Activated CD8-positive, alpha-beta memory T cell treated with anti-CD3 and anti-CD28 coated beads for 36 hours (primary cell): ENCODE results near the gene LRIT1. TPM values are rescaled to one million over a fixed set of nuclear protein-coding genes. Genes with fewer than 3 reads are reported as not detected.

ENCODE experiments used
- CTCF ChIA-PET: fragments of 350-600 bp; sonication (Branson Sonifier 250); formaldehyde crosslinking; loops from one replicate; lab custom pipeline; 2021; ENCODE audit warnings: antibody characterized with exemption; lab: Charles Lee
- POLR2A ChIA-PET: fragments of 350-600 bp; sonication (Branson Sonifier 250); formaldehyde crosslinking; loops from one replicate; lab custom pipeline; 2021; ENCODE audit warnings: antibody characterized with exemption; lab: Charles Lee
- total RNA-seq, 2 experiments: library from RNA; stranded (reverse); gene quantifications; one replicate each; pipeline ENCODE4 v1.2.3, GENCODE V29; 2021

Gene LRIT1
- total RNA-seq, 2 experiments from 2014 or later: not detected

DNA sequence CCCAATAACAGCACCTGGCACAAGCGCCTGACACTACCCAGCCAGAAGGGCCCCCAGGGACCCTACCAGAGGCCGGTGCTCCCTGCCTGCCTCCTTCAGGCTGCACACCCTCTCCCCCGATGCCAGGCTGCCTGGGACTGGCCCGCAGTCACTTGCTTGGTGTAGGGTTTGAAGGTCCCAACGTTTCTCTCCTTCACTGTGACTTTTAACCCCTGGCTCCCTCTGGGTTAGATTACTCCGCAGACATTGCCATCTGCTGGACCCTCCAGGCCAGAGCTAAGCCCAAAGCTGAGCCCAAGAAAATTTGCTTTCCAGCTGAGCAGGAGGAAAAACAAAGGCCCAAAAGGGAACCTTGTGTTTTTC lies 40.1 kb downstream of the LRIT1 start:
- CTCF ChIA-PET: no interaction called here
- POLR2A ChIA-PET: no interaction called here

DNA sequence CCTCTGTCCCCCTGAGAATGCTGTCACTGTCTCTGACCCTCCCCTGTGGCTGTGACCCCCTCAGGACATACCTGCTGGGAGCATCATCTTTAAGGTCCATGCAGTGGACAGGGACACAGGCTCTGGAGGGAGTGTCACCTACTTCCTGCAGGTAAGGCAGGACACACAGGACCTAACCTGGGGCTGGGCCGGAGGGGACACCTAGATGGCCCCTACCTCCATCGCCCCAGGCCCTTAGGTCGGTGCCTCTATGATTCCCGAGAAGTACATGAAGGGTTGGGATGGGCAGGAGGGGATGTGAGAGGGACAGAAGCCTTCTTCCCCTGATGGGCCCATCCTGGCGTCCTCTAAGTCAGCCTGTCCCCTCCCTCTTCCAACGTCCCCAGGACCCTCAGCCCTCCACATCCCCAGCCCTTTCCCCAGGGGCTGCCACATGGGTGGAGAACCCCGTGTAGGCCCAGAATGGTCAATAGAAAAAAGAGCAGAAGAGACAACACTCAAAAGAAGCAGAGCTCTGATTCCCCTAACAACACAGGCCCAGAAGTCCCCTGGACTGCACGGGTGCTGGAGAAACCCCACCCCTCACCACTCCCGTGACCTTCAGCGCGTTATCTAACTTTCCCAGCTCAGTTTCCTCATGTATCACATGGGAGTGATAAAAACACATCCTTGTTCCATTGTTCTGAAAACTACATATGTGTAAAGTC lies 40.7 kb downstream of the LRIT1 start:
- CTCF ChIA-PET: no interaction called here

GRCh38 chr10:84198206-84198915 lies 43.0 kb downstream of the LRIT1 start:
- CTCF ChIA-PET: no interaction called here
- POLR2A ChIA-PET: no interaction called here

More for the DNA sequence above, 40.7 kb downstream of the LRIT1 start:
- POLR2A ChIA-PET: no interaction called here

GRCh38 chr10:84197643-84198042 lies 43.7 kb downstream of the LRIT1 start:
- CTCF ChIA-PET: interaction anchor here (2.7 kb wide), 1 partner anchor 8 kb away, joined by 7 read pairs; no protein-coding TSS in a partner anchor
- POLR2A ChIA-PET: no interaction called here

- ChIA-PET CTCF (interaction anchor here (1.2 to 2.7 kb wide), 2 partner anchors 9 to 48 kb away, joined by 3 to 7 read pairs; no protein-coding TSS in a partner anchor), POLR2A (no interaction called here)
Measured at GRCh38 chr10:84196941-84197340, 44.4 kb downstream of the LRIT1 start.

DNA sequence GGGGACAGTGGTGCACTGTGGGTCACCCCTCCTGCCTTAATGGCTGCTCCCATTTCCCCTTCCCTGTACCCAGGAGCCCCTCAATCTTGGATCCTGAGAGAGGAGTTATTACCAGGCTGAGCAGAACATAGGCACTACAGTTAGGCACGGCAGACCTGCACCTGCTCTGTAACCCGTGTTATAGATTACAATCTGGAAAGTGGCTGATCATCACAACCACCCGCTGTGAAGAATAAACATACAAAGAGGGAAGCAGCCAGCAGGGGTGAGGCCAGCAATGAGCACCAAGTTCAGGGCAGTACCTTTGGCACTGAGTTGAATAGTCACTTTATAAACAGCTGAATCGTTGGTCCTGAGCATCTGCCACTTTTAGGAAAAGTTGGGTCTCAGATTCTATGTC lies 45.3 kb downstream of the LRIT1 start:
- POLR2A ChIA-PET: no interaction called here

DNA sequence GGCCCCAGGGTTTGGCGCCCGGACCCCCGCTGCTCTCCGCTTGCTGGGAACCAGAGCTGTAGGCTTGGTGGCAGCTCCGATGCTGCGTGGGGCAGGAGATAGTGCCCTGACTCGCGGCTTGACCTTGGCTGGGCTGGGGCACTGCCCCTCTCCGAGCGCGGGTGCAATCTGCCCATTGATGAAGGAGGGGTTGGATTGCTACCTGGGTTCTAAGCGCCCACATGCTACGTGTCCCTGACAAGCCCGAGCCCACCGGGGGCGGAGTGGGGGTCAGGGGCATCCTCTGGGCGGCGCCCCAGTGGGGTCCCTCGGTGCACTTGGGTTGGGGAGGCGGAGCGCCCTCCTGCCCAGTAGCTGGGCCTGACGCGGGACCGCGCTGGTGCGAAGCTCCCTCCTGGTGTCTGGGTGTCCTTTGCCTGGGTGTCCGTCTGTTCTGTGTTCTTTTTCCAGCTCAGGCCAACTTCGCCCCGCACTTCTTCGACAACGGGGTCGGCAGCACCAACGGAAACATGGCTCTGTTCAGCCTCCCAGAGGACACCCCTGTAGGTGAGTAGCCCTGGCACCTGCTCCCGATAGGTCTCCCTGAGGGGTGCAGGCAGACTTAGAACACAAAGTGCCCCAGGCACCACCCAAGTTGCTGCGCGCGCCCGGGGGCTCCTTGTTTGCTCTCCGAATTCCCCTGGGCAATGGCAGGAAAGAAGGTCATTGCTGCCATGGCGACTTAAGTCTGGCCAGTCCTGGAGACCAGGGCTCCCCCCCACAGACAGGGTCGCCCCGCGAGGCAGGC lies 46.1 kb downstream of the LRIT1 start:
- ChIA-PET CTCF (interaction anchor here (2.7 kb wide), 1 partner anchor 11 kb away, joined by 7 read pairs; no protein-coding TSS in a partner anchor), POLR2A (no interaction called here)

More for the DNA sequence above, 45.3 kb downstream of the LRIT1 start:
- CTCF ChIA-PET: interaction anchor here (1.2 to 2.7 kb wide), 2 partner anchors 10 to 47 kb away, joined by 3 to 7 read pairs; no protein-coding TSS in a partner anchor

DNA sequence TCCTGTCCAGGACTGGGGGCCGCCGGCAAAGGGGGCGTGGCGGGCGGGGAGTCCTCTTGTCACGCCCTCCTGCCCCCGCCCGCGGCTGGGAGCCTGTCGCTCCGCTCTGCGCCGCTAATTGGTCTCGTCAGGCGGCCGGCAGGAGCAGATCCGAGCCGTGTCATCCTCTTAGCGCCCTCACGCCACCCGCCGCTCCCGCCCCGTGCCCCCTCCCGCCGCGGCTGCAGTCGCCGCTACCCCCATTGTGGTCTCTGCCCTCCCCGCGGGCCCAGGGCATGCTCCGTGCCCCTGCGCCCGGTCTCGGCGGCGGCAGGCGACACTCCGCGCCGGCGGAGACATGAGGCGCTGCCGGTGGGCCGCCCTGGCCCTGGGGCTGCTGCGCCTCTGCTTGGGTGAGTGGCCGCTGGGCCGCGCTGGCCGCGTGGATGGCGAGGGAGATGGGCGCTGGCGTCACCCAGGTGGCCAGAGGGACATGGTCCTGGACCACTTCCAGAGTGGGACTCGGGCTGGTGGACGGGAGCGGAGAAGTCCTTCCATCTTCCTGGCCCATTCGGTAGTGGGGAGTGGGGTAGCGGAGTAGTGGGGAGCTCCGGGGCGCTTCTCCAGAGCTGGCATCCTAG lies 46.8 kb downstream of the LRIT1 start, which contains the start of gene CDHR1:
Gene CDHR1, plus strand, starts transcription at position 114 of the 620 bp plus-strand sequence. Its CDS starts 224 bp downstream, at position 338.
- POLR2A ChIA-PET: no interaction called here

DNA sequence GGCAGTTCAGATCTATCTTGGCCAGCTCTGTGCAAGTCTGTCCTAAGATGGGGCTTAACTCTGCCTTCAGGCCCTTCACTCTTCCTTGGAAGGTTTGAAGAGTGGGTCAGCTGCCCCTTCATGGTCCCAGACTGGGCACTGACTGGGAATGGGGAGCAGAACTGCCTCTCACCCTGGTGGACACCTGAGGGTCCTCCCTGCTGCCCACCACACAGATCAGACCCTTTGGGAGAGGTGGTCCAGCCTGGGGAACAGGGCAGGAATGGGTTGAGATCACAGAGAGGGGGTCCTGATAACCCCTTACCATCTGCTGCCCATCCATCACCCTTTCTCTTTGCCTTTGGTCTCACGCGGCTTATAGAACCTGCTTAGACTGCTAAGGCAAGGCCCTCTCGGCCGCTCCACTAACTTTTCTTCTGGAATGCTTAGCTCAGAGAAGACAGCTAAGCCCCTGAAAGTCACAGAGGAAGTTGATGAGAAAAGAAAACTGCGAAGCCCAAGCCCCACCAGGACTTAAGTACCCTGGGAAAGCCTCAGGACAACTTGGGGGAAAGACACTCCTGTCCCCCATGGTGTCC lies 47.4 kb downstream of the LRIT1 start:
- ChIA-PET CTCF (no interaction called here), POLR2A (no interaction called here)

More for the DNA sequence above, 46.8 kb downstream of the LRIT1 start, which contains the start of gene CDHR1:
- CTCF ChIA-PET: interaction anchor here (2.7 kb wide), 1 partner anchor 11 kb away, joined by 7 read pairs; no protein-coding TSS in a partner anchor

GRCh38 chr10:84193327-84193726 lies 48.0 kb downstream of the LRIT1 start:
- CTCF ChIA-PET: interaction anchor here (2.1 kb wide), 1 partner anchor 12 kb away, joined by 6 read pairs; no protein-coding TSS in a partner anchor
- POLR2A ChIA-PET: no interaction called here

GRCh38 chr10:84191106-84191505 lies 50.2 kb downstream of the LRIT1 start:
- POLR2A ChIA-PET: interaction anchor here (0.6 kb wide), 1 partner anchor 46 kb away, joined by 3 read pairs; no protein-coding TSS in a partner anchor

DNA sequence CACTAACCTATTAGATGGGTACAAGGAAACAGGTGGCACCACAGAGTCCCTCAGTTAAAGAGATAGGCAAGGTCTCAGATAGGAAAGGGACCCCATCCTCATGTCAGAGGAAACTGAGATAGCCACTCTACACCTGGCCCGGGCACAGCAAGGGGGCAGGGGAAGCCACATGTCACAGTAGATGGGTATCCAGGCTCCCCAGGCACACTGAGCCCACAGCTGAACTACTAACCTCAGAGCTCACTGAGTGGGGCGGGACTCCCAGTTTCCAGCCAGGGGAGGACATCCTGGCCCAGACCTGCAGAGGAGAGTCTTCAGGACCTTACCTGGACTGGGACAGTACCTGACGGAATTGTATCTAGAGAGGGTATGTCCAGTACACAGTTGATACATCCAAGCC lies 50.7 kb downstream of the LRIT1 start:
- ChIA-PET CTCF (interaction anchor here (0.8 kb wide), 1 partner anchor 11 kb away, joined by 3 read pairs; no protein-coding TSS in a partner anchor), POLR2A (interaction anchor here (0.6 kb wide), 1 partner anchor 46 kb away, joined by 3 read pairs; no protein-coding TSS in a partner anchor)

More at GRCh38 chr10:84191106-84191505, 50.2 kb downstream of the LRIT1 start:
- CTCF ChIA-PET: interaction anchor here (0.8 to 2.1 kb wide), 2 partner anchors 11 to 14 kb away, joined by 3 to 6 read pairs; no protein-coding TSS in a partner anchor

- CTCF ChIA-PET: no interaction called here
Measured at GRCh38 chr10:84188815-84189214, 52.5 kb downstream of the LRIT1 start.

DNA sequence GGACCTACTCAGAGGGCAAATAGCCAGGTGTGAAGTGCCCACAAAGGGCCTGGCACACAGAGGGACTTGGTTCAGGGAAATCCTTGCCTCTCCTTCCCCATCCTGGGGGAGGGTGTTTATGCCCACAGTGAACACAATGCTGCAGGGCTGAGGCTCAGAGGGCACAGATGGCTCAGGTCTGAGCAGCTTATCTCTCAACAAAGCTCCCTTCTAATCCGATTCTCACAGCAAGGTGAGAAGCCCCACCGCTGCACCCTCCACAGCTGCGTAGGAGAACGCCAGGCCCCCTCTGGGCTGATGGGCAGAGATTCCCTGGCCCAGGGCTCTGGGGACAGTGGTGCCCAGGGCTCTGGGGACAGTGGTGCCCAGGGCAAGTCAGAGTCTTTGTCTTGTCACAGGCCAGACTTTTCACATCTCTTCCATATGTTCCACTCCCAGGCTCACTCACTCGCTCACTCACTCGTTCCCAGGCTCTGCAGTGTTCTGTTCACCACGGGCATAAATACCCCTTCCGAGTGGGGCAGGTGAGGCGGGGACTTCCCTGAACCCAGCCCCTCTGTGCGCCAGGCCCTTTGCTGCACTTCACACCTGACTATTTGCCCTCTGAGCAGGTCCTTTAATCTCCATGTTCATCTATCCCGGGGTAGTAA lies 55.7 kb downstream of the LRIT1 start:
- ChIA-PET POLR2A (no interaction called here), CTCF (no interaction called here)

More at GRCh38 chr10:84188815-84189214, 52.5 kb downstream of the LRIT1 start:
- POLR2A ChIA-PET: no interaction called here

DNA sequence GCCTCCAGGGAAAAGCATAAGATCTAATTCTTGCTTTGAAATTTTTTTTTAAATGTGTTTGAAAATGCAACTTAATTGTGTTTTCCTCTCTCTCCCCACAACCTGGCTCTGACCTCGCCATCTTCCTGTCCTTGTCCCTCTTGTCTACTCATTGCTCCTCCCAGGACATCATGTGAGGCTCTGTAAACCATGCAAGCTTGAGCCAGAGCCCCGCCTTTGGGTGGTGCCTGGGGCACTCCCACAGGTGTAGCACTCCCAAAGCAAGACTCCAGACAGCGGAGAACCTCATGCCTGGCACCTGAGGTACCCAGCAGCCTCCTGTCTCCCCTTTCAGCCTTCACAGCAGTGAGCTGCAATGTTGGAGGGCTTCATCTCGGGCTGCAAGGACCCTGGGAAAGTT lies 56.8 kb downstream of the LRIT1 start:
- ChIA-PET POLR2A (no interaction called here), CTCF (no interaction called here)

DNA sequence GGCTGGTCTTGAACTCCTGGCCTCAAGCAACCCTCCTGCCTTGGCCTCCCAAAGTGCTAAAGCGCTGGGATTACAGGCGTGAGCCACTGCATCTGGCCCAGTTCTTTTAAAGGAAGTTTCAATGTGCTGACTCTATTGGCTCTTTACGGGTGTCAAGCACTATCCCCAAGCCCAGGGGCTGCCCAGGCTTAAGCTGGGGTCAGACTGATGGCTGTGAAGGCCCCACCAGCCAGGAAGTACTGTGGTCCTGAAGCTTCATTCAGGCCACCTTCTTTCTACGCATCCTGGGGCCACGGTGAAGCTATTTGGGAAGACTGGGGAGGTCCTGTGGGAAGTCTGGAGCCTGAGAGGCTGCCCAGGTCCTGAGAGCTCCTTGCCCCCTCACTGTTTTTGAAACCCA lies 59.7 kb downstream of the LRIT1 start:
- POLR2A ChIA-PET: no interaction called here
- CTCF ChIA-PET: interaction anchor here (0.8 kb wide), 1 partner anchor 33 kb away, joined by 3 read pairs; no protein-coding TSS in a partner anchor
